CD4-positive, alpha-beta memory T cell (primary cell): ENCODE data around the gene NCKIPSD. TPM values are rescaled to one million over a fixed set of nuclear protein-coding genes. Genes with fewer than 3 reads are reported as not detected.
A peak's percentile ranks its signal among the peaks of the same experiment; 100 is the strongest.

Experiments used
- CTCF ChIA-PET: fragments of 350-600 bp; sonication (Branson Sonifier 250); formaldehyde crosslinking; loops from one replicate; lab custom pipeline; 2021; ENCODE audit warnings: inconsistent platforms; ENCODE audit not compliant: partially characterized antibody; lab: Charles Lee
- POLR2A ChIA-PET: fragments of 350-600 bp; sonication (Branson Sonifier 250); formaldehyde crosslinking; loops from one replicate; lab custom pipeline; 2021; ENCODE audit not compliant: partially characterized antibody; lab: Charles Lee
- DNase-seq, 5 donors: peaks; one replicate each; pipeline versions ENCODE4 v3.0.0 to v3.0.0-alpha.2; 2020 to 2022; ENCODE audit warnings: mixed read lengths in 1 of 5
- H3K27ac ChIP-seq: one replicate; pipeline ENCODE4 v1.7.0; 2013; ENCODE audit warnings: low read depth, low read length
- H3K27me3 ChIP-seq: 2 replicates; pipeline ENCODE4 v1.7.0; 2013; ENCODE audit warnings: mild to moderate bottlenecking, low read length, moderate library complexity; ENCODE audit not compliant: insufficient read depth
- H3K36me3 ChIP-seq: 2 replicates; pipeline ENCODE4 v1.7.0; 2013; ENCODE audit warnings: mild to moderate bottlenecking, low read length, moderate library complexity; ENCODE audit not compliant: insufficient read depth
- H3K4me1 ChIP-seq: 2 replicates; pipeline ENCODE4 v1.7.0; 2013; ENCODE audit warnings: mild to moderate bottlenecking, low read length, moderate library complexity; ENCODE audit not compliant: insufficient read depth
- H3K4me3 ChIP-seq, 2 donors: one replicate each; pipeline ENCODE4 v1.7.0; 2013; ENCODE audit warnings: low read length in 2 of 2, mild to moderate bottlenecking in 1 of 2
- H3K9me3 ChIP-seq, 2 donors: one replicate each; pipeline ENCODE4 v1.7.0; 2013; ENCODE audit warnings: low read length in 2 of 2, control low read depth in 1 of 2; ENCODE audit not compliant: control insufficient read depth in 1 of 2
- H3K27ac Mint-ChIP-seq, 7 donors: one replicate each; pipeline ENCODE4 v1.8.0; 2020 to 2021; ENCODE audit warnings: mixed read lengths in 7 of 7, mild to moderate bottlenecking in 6 of 7, inconsistent platforms in 3 of 7, moderate library complexity in 3 of 7
- H3K27me3 Mint-ChIP-seq, 2 donors: one replicate each; pipeline ENCODE4 v1.8.0; 2020 to 2021; ENCODE audit warnings: mixed read lengths in 2 of 2
- H3K36me3 Mint-ChIP-seq, 2 donors: one replicate each; pipeline ENCODE4 v1.8.0; 2020 to 2021; ENCODE audit warnings: mixed read lengths in 2 of 2, inconsistent platforms in 1 of 2, mild to moderate bottlenecking in 1 of 2
- H3K4me1 Mint-ChIP-seq, 4 donors: one replicate each; pipeline ENCODE4 v1.8.0; 2020 to 2021; ENCODE audit warnings: mixed read lengths in 4 of 4, mild to moderate bottlenecking in 1 of 4
- H3K4me3 Mint-ChIP-seq, 8 donors: one replicate each; pipeline ENCODE4 v1.8.0; 2020 to 2021; ENCODE audit warnings: mixed read lengths in 8 of 8, mild to moderate bottlenecking in 7 of 8, moderate library complexity in 6 of 8, inconsistent platforms in 3 of 8
- H3K9me3 Mint-ChIP-seq, 8 donors: one replicate each; pipeline ENCODE4 v1.8.0; 2020 to 2021; ENCODE audit warnings: mixed read lengths in 8 of 8, mild to moderate bottlenecking in 5 of 8, inconsistent platforms in 3 of 8, moderate library complexity in 1 of 8
- intact Hi-C: fragments of 100-400 bp; cut with micrococcal nuclease; formaldehyde crosslinking; loops from one replicate; pipeline ENCODE4 v1.15.1; 2023
- polyA plus RNA-seq, 2 donors: library from polyadenylated mRNA; unstranded; fragments of 300-500 nt; fragmentation: Illumina TruSeq; gene quantifications; one replicate each; pipeline ENCODE4 v1.2.3, GENCODE V29; 2021
- total RNA-seq, 2 experiments: library from RNA; stranded (reverse); gene quantifications; one replicate each; pipeline ENCODE4 v1.2.3, GENCODE V29; 2021

Gene NCKIPSD
- total and polyA plus RNA-seq, 4 experiments from 2014 or later: 8.3 to 21.7 (median 18.1) TPM

DNA sequence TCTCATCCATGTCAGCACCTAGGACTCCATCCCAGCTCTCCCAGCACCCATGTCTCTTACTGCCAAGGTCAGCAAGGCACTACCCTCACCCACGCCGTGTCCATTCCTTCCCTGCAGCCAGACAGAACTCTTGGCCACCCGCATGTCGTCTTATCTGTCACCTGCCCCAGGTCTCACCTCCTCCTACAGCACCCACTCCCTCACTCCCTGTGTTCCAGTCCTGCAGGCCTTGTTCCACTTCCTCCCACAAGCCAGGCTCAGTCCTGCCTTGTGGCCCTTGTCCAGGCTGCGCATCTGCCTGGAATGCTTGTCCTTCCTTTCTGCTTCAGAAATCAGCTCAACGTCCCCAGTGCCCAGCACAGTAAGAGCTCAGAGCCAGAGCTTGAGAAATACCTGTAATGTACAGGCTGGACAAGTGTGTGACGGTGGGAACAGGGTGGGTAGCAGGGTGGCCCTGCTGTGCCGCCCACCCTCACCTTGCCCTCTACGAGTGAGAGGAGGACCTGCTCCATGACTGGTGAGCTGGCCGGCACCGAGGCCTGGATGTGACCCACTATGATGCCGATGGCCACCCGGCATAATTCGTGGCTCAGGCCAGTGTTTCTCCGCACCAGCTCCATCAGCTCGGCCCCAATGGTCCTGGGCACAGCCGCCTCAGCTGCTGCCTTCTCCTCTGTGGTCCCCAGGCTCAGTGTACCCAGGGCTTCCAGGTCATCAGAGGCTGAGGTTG, 4.7 kb downstream of the NCKIPSD start:
- H3K27me3 Mint-ChIP-seq: no peaks in the 10 kb centered on the region
- Histone ChIP-seq H3K27me3 (no peaks in the 10 kb centered on the region), H3K9me3 (no peaks in the 10 kb centered on the region), H3K4me3 (no peak overlapping the region), H3K4me1 (peaks cover 39% of the 10 kb centered on the region), H3K36me3 (peaks cover 23% of the 10 kb centered on the region), H3K27ac (no peak overlapping the region)
- no peak for DNase-seq
- POLR2A ChIA-PET: no interaction called here
- H3K9me3 Mint-ChIP-seq: no peaks in the 10 kb centered on the region
- intact Hi-C loops: loop anchor here (10.0 kb wide), 1 partner anchor 234 kb away; the partner anchor contains the start of gene ARIH2
- peak overlapping the region in 1 of 7 donors; percentile 14 for H3K27ac Mint-ChIP-seq
- peaks cover 22 to 33% of the 10 kb centered on the region in 2 donors for H3K36me3 Mint-ChIP-seq
- CTCF ChIA-PET: interaction anchor here (1.3 kb wide), 1 partner anchor 24 kb away, joined by 3 read pairs; no protein-coding TSS in a partner anchor
- peak overlapping the region in 1 of 8 donors; percentile 53 for H3K4me3 Mint-ChIP-seq
- peaks cover 23 to 56% (median 35%) of the 10 kb centered on the region in 4 donors for H3K4me1 Mint-ChIP-seq

DNA sequence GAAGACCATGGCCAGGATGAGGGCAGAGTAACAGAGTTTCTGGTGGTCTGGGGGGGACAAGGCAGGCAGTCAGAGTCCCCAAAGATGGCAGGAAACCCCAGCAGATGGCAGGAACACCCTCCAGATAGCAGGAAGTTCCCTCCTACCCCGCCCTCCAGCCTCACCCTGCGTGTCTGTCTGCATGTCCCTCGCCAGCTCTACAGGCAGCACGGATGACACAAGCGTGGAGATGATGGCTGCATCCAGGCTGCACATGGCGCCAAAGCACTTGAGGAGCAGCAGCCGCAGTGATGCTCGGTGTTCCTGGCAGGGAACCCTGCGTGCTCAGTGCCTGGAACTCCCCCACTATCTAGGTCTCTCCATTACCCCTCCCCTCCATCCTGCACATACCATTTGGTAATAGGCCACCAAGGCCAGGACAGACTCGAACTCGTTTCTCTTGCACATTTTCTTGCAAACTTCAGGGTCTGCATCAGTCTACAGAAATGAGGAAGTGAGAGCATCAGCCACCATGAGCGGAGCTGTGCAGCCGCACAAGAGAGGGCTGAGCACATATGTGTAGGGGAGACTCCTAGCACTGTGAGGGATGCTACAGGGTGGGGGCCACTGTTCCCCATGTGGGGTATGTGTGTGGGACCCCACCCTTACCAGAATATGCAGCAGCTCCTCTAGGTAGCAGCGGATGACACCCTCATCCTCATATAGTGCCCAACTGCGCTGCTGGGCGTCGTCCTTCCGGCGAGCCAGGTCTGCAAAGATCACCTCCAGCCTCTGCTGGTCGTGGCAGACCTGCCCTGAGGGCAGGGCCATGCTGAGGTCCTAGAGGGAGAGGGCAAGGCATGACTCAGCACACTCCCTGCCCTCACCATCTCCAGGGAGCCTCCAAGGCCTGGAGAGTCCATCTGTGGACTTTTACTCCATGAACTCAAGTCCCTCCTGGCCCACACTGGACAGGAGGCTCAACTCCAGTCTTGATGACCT, 6.0 kb downstream of the NCKIPSD start:
- no peak overlapping the region for H3K4me3 ChIP-seq
- ChIA-PET CTCF (interaction anchor here (1.3 kb wide), 1 partner anchor 23 kb away, joined by 3 read pairs; no protein-coding TSS in a partner anchor), POLR2A (no interaction called here)
- DNase-seq: no peak
- peaks cover 23% of the 10 kb centered on the region for H3K36me3 ChIP-seq
- peaks cover 34% of the 10 kb centered on the region for H3K4me1 ChIP-seq
- H3K9me3 Mint-ChIP-seq: no peaks in the 10 kb centered on the region
- no peak overlapping the region for H3K27ac ChIP-seq
- intact Hi-C loops: loop anchor here (10.0 kb wide), 1 partner anchor 235 kb away; the partner anchor contains the start of gene ARIH2
- H3K27ac Mint-ChIP-seq: peak overlapping the region in 3 of 7 donors; percentile 11 to 62 (median 37)
- peak overlapping the region in 2 of 8 donors; percentile 35 to 56 for H3K4me3 Mint-ChIP-seq
- H3K4me1 Mint-ChIP-seq: peaks cover 18 to 45% (median 28%) of the 10 kb centered on the region in 4 donors
- H3K9me3 ChIP-seq: no peaks in the 10 kb centered on the region
- peaks cover 22 to 33% of the 10 kb centered on the region in 2 donors for H3K36me3 Mint-ChIP-seq
- H3K27me3 Mint-ChIP-seq: no peaks in the 10 kb centered on the region
- no peaks in the 10 kb centered on the region for H3K27me3 ChIP-seq

DNA sequence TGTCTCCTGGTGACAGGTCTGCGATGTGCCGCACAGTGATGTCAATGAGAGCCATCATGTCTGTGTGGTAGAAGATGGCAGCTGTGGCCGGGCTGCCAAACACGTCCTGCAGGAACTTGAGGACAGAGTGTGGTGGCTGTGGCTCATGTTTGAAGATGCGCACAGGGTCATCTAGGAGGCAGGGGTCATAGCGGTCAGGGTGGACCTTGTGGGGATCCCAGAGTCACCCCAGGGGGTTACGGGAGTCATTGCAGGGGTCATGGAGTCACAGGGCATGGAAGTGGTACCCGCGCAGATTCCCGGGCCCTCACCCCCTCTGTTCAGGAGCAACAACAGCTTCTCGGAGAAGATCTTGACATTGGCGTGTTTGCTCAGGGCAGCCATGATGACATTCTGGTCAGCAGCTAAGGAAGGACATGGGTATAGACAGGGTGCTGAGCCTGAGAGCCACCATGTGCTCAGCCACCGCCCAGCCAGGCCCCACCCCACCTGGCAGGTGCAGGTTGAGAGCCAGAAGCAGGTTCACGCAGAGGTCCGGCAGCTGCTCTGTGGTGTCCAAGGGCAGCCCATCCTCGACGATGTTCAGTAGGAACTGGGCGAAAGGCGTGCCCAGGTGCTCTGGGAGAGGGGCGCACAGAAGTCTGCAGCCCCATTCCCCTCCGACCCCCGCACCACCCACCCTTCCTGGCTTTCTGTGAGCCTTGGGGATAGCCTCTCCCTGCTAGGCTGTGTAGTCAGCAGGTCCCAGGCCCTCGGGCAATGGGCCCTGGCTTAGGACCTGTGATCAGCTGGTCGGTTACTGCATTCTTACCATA, 6.9 kb downstream of the NCKIPSD start:
- no peak for DNase-seq
- H3K36me3 Mint-ChIP-seq: peaks cover 22 to 34% of the 10 kb centered on the region in 2 donors
- intact Hi-C loops: no loop called here

DNA sequence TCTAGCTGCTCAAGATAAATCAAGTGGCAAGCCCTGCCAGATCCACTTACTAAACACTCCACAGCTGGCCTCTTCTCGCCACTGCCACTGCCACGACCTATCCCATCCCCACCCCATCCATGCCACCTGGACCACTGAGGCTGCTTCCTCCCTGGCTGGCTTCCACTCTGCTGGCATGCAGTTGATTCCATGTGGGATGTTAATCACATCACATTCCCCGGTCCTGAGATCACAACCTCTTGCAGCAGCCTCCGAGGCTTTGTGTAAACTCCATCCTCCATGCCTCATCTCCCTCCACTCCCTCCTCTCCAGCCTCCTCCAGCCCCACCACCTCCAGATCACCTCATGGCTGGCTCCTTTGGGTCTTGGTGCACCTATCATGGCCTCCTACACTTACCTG, 7.7 kb downstream of the NCKIPSD start:
- Histone ChIP-seq H3K36me3 (peaks cover 23% of the 10 kb centered on the region), H3K27me3 (no peaks in the 10 kb centered on the region)
- CTCF ChIA-PET: interaction anchor here (1.4 kb wide), 1 partner anchor 8 kb away, joined by 3 read pairs; no protein-coding TSS in a partner anchor

More for the DNA sequence above, 6.9 kb downstream of the NCKIPSD start:
- H3K27me3 Mint-ChIP-seq: no peaks in the 10 kb centered on the region
- no peaks in the 10 kb centered on the region for H3K27me3 ChIP-seq
- peaks cover 23% of the 10 kb centered on the region for H3K36me3 ChIP-seq
- CTCF ChIA-PET: interaction anchor here (1.4 kb wide), 1 partner anchor 8 kb away, joined by 3 read pairs; no protein-coding TSS in a partner anchor
- H3K27ac Mint-ChIP-seq: peak overlapping the region in 4 of 7 donors; percentile 11 to 64 (median 55)
- H3K4me1 ChIP-seq: peaks cover 24% of the 10 kb centered on the region
- H3K4me3 ChIP-seq: no peak overlapping the region
- H3K9me3 ChIP-seq: no peaks in the 10 kb centered on the region
- no peaks in the 10 kb centered on the region for H3K9me3 Mint-ChIP-seq
- H3K4me1 Mint-ChIP-seq: peaks cover 13 to 35% (median 21%) of the 10 kb centered on the region in 4 donors
- POLR2A ChIA-PET: no interaction called here
- H3K27ac ChIP-seq: no peak overlapping the region
- H3K4me3 Mint-ChIP-seq: peak overlapping the region in 1 of 8 donors; percentile 35

DNA sequence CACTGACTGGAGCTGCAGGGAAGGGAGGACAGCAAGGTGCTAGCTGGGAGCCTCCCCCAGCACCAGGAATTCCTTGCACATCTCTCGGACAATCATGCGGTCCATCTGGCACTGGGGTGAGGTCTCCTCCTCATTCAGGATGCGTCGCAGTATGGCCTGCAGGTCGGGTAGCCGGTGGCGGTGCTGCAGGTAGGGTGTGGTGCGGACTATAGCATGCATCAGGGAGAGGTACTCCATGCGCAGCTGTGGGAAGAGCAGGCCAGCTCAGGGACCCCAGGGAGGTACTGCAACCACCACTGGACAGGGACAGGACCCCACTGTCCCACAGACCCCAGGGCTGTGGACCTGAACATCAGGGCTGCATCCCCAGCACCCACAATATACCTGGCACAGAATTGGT, 11.2 kb downstream of the NCKIPSD start:
- Mint-ChIP-seq H3K36me3 (peaks cover 11 to 17% of the 10 kb centered on the region in 2 donors), H3K4me3 (no peak overlapping the region), H3K4me1 (peaks cover 2 to 5% (median 4%) of the 10 kb centered on the region in 4 donors), H3K27ac (no peak overlapping the region), H3K27me3 (no peaks in the 10 kb centered on the region), H3K9me3 (no peaks in the 10 kb centered on the region)
- no peaks in the 10 kb centered on the region for H3K9me3 ChIP-seq
- no peak for DNase-seq
- H3K27ac ChIP-seq: no peak overlapping the region
- POLR2A ChIA-PET: interaction anchor here (1.5 kb wide), 1 partner anchor 13 kb away, joined by 4 read pairs; no protein-coding TSS in a partner anchor
- no peak overlapping the region for H3K4me3 ChIP-seq
- CTCF ChIA-PET: interaction anchor here (1.2 kb wide), 1 partner anchor 10 kb away, joined by 3 read pairs; no protein-coding TSS in a partner anchor
- peaks cover 7% of the 10 kb centered on the region for H3K4me1 ChIP-seq
- H3K36me3 ChIP-seq: peaks cover 6% of the 10 kb centered on the region
- no peaks in the 10 kb centered on the region for H3K27me3 ChIP-seq
- intact Hi-C loops: no loop called here

More for the DNA sequence above, 7.7 kb downstream of the NCKIPSD start:
- H3K9me3 ChIP-seq: no peaks in the 10 kb centered on the region
- H3K4me3 ChIP-seq: no peak overlapping the region
- POLR2A ChIA-PET: no interaction called here
- peaks cover 17% of the 10 kb centered on the region for H3K4me1 ChIP-seq
- no peak overlapping the region for H3K4me3 Mint-ChIP-seq
- no peaks in the 10 kb centered on the region for H3K9me3 Mint-ChIP-seq
- H3K27ac ChIP-seq: no peak overlapping the region
- intact Hi-C loops: no loop called here
- no peak for DNase-seq
- H3K4me1 Mint-ChIP-seq: peaks cover 10 to 32% (median 17%) of the 10 kb centered on the region in 4 donors
- peaks cover 22 to 37% of the 10 kb centered on the region in 2 donors for H3K36me3 Mint-ChIP-seq
- no peaks in the 10 kb centered on the region for H3K27me3 Mint-ChIP-seq
- H3K27ac Mint-ChIP-seq: peak overlapping the region in 2 of 7 donors; percentile 47 to 48

DNA sequence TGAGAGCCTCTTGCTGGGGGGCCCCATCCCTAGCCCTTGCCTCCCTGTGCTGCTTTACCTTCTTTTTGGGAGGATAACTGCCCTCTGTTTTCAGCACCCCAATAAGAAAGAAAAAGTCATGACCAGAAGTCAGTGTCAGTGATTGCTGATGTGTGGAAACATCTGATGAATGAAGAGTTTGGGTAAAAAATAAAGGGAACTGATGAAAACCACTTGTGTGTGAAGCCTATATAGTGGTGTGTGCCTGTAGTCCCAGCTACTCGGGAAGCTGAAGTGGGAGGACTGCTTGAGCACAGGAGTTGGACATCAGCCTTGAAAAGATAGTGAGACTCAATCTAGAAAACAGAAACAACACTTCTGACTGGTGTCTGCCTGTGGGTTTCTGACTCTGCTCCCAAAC, 13.2 kb downstream of the NCKIPSD start:
- Mint-ChIP-seq H3K4me1 (peaks cover 0 to 1% (median 0%) of the 10 kb centered on the region in 4 donors), H3K36me3 (peaks cover 4 to 9% of the 10 kb centered on the region in 2 donors), H3K4me3 (no peak overlapping the region), H3K27ac (peak overlapping the region in 1 of 7 donors; percentile 61), H3K27me3 (no peaks in the 10 kb centered on the region), H3K9me3 (no peaks in the 10 kb centered on the region)
- Histone ChIP-seq H3K36me3 (peaks cover 4% of the 10 kb centered on the region), H3K4me3 (no peak overlapping the region), H3K4me1 (no peaks in the 10 kb centered on the region), H3K9me3 (no peaks in the 10 kb centered on the region), H3K27ac (no peak overlapping the region), H3K27me3 (no peaks in the 10 kb centered on the region)
- DNase-seq: no peak
- ChIA-PET CTCF (no interaction called here), POLR2A (no interaction called here)
- intact Hi-C loops: no loop called here
